Dermis blood vessel endothelial cell (primary cell): ENCODE measurements around the gene SLC7A9. TPM values are rescaled to one million over a fixed set of nuclear protein-coding genes. Genes with fewer than 3 reads are reported as not detected.
"Not testable (repeated sequence)": the region's sequence is repeated elsewhere in the genome, so short reads cannot be mapped to it uniquely, and the experiment has no call there.

Experiments used
- DNase-seq: peaks from one replicate; pipeline ENCODE4 v3.0.0; 2010
- total RNA-seq: library from RNA; depleted of rRNA; stranded (reverse); fragments of >200 nt; gene quantifications from 2 replicates; pipeline ENCODE4 v1.2.3, GENCODE V29; 2014

Gene SLC7A9
- total RNA-seq: not detected in 2 replicates

- DNase-seq: no peak
Measured at GRCh38 chr19:32869369-32869965, at the start of gene SLC7A9. Gene SLC7A9 (minus strand): TSS chr19:32869767. CDS start chr19:32868534, 1,233 bp downstream.

- DNase-seq: no peak
Measured at GRCh38 chr19:32919365-32919764, 49.8 kb upstream of the SLC7A9 start.

GRCh38 chr19:32917616-32917996 is 48.0 kb upstream of the SLC7A9 start:
- no peak for DNase-seq

- peak; percentile 66 for DNase-seq
Measured at GRCh38 chr19:32916969-32917615, 47.5 kb upstream of the SLC7A9 start.

- no peak for DNase-seq
Measured at GRCh38 chr19:32914879-32915660, 45.5 kb upstream of the SLC7A9 start.

GRCh38 chr19:32911467-32911866 is 41.9 kb upstream of the SLC7A9 start:
- no peak for DNase-seq

GRCh38 chr19:32910874-32911273 is 41.3 kb upstream of the SLC7A9 start:
- no peak for DNase-seq

- DNase-seq: no peak
Measured at GRCh38 chr19:32910094-32910493, 40.5 kb upstream of the SLC7A9 start.

GRCh38 chr19:32909257-32909656 is 39.7 kb upstream of the SLC7A9 start:
- DNase-seq: no peak

GRCh38 chr19:32908641-32909190 is 39.1 kb upstream of the SLC7A9 start:
- DNase-seq: no peak

- DNase-seq: no peak
Measured at GRCh38 chr19:32902448-32902847, 32.9 kb upstream of the SLC7A9 start.

GRCh38 chr19:32901504-32902161 is 32.1 kb upstream of the SLC7A9 start:
- no peak for DNase-seq

GRCh38 chr19:32896516-32897214 is 27.1 kb upstream of the SLC7A9 start:
- no peak for DNase-seq

- DNase-seq: no peak
Measured at GRCh38 chr19:32895384-32895783, 25.8 kb upstream of the SLC7A9 start.

- no peak for DNase-seq
Measured at GRCh38 chr19:32891609-32892008, 22.0 kb upstream of the SLC7A9 start.

- no peak for DNase-seq
Measured at GRCh38 chr19:32890841-32891240, 21.3 kb upstream of the SLC7A9 start.

- DNase-seq: no peak
Measured at GRCh38 chr19:32890326-32890725, 20.8 kb upstream of the SLC7A9 start.

- no peak for DNase-seq
Measured at GRCh38 chr19:32889137-32889934, 19.8 kb upstream of the SLC7A9 start.

- DNase-seq: no peak
Measured at GRCh38 chr19:32887572-32888215, 18.1 kb upstream of the SLC7A9 start.

- no peak for DNase-seq
Measured at GRCh38 chr19:32886241-32886640, 16.7 kb upstream of the SLC7A9 start.

- not testable (repeated sequence) for DNase-seq
Measured at GRCh38 chr19:32885255-32885654, 15.7 kb upstream of the SLC7A9 start.
